ENCODE data around the gene CNTNAP2. TPM values are rescaled to one million over a fixed set of nuclear protein-coding genes. Genes with fewer than 3 reads are reported as not detected.

Gene CNTNAP2
- total RNA-seq, 1 donor from 2014 or later, result 0.27 TPM

DNA sequence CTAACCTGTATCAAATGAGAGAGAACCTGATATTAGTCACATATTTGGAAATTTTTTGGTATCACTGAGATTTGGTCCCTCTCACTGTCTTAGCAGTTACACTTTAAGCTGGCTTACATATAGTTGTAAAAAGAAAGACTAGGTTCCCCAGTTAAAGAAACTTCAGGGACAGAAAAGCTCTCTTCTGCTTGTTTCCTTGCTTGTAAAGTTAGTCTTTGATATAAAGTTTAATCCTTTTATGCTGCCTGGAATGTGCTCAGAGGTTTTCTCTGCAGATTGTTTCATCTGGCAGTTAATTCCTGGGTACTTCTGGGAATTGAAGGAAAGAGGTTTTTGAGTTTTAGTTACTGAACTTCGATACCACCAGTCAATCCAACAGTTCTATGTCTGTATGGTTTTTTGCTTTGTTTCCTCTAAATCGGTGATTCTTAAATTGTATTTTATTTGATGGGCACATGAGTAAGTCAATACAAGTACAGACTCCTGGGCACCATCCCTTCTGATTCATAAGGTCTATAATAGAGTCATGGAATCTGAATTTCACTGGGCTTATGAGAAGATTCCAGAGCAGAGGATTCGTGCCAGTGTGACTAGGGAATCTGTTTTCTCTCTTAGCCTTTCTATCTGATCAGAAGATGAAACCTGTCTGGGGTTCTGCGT, 1393.1 kb downstream of the CNTNAP2 start:
- H3K4me1 Mint-ChIP-seq (ENCODE audit: low read depth), result peaks cover 39% of the 10 kb centered on the region
- H3K4me3 Mint-ChIP-seq (ENCODE audit: unreplicated experiment), result no peak overlapping the region
- no peaks in the 10 kb centered on the region for H3K27me3 Mint-ChIP-seq (ENCODE audit: low read depth)
- H3K36me3 Mint-ChIP-seq (ENCODE audit: low read depth), result no peaks in the 10 kb centered on the region
- no peaks in the 10 kb centered on the region for H3K9me3 Mint-ChIP-seq (ENCODE audit: low read depth)
- DNase-seq (ENCODE audit: low spot score), result no peak
- TF ChIP-seq, protein P1, sequence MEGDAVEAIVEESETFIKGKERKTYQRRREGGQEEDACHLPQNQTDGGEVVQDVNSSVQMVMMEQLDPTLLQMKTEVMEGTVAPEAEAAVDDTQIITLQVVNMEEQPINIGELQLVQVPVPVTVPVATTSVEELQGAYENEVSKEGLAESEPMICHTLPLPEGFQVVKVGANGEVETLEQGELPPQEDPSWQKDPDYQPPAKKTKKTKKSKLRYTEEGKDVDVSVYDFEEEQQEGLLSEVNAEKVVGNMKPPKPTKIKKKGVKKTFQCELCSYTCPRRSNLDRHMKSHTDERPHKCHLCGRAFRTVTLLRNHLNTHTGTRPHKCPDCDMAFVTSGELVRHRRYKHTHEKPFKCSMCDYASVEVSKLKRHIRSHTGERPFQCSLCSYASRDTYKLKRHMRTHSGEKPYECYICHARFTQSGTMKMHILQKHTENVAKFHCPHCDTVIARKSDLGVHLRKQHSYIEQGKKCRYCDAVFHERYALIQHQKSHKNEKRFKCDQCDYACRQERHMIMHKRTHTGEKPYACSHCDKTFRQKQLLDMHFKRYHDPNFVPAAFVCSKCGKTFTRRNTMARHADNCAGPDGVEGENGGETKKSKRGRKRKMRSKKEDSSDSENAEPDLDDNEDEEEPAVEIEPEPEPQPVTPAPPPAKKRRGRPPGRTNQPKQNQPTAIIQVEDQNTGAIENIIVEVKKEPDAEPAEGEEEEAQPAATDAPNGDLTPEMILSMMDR (IDR thresholded peaks at IDR 0.05), result no peak
- H3K27ac Mint-ChIP-seq (ENCODE audit: unreplicated experiment), result peak overlapping the region; percentile 88

DNA sequence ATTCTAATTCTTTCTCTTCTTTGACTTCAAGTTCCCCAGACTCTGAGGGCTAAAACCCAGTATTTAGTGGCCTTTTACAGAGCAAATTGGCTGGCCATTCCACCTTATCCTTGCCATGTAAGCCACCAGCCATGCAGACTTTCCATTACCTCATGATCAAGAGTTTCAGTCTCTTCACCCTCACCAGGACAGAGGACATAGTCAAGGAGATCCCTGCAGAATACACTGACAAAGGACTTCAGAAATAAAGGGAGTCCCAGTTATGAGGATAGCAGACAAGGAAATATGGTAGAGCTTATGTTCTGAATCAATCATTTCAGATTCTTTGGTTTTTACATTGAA, 1393.6 kb downstream of the CNTNAP2 start:
- TF ChIP-seq, protein P1 (IDR thresholded peaks at IDR 0.05), result no peak
- Mint-ChIP-seq H3K27ac (ENCODE audit: unreplicated experiment) (peak overlapping the region; percentile 88), H3K4me3 (ENCODE audit: unreplicated experiment) (no peak overlapping the region), H3K4me1 (ENCODE audit: low read depth) (peaks cover 39% of the 10 kb centered on the region), H3K27me3 (ENCODE audit: low read depth) (no peaks in the 10 kb centered on the region), H3K36me3 (ENCODE audit: low read depth) (no peaks in the 10 kb centered on the region), H3K9me3 (ENCODE audit: low read depth) (no peaks in the 10 kb centered on the region)
- DNase-seq (ENCODE audit: low spot score), result no peak

DNA sequence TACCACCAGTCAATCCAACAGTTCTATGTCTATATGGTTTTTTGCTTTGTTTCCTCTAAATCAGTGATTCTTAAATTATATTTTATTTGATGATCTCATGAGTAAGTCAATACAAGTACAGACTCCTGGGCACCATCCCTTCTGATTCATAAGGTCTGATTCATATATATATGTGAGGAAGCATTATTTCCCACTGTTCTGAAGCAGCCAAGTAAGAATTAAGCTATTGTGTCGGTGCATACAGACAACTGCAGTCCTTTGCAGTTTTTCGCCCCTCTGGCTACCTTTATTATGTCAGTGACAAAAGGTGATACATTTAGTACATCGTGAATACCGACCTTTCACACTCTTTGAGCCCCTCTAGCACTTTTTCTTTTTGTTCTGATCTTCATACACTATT, 1394.3 kb downstream of the CNTNAP2 start:
- no peak overlapping the region for H3K27ac Mint-ChIP-seq (ENCODE audit: unreplicated experiment)
- no peaks in the 10 kb centered on the region for H3K27me3 Mint-ChIP-seq (ENCODE audit: low read depth)
- no peaks in the 10 kb centered on the region for H3K9me3 Mint-ChIP-seq (ENCODE audit: low read depth)
- H3K4me3 Mint-ChIP-seq (ENCODE audit: unreplicated experiment), result no peak overlapping the region
- H3K36me3 Mint-ChIP-seq (ENCODE audit: low read depth), result no peaks in the 10 kb centered on the region
- TF ChIP-seq, protein P1 (IDR thresholded peaks at IDR 0.05), result no peak
- DNase-seq (ENCODE audit: low spot score), result no peak
- H3K4me1 Mint-ChIP-seq (ENCODE audit: low read depth), result peaks cover 39% of the 10 kb centered on the region

DNA sequence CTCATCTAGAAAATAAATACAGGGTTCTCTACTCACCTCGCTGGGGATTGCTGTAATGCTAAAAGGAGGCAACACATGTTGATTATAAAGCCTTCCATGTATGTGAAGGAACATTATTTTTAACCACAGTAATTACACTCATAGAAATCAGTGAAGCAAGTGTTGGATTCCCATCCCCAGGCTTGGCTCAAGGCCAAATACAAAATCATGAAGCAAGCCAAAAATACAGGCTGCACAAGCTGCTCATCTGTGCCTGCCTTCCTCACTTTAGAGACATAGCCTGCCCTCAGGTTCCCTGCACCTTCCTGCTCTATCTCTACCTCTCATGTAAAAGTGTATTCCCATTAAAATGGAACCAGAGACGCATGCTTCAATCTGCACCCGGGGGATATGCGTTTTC, 1396.8 kb downstream of the CNTNAP2 start:
- TF ChIP-seq, protein P1 (IDR thresholded peaks at IDR 0.05), result no peak
- no peak for DNase-seq (ENCODE audit: low spot score)
- Mint-ChIP-seq H3K4me3 (ENCODE audit: unreplicated experiment) (no peak overlapping the region), H3K9me3 (ENCODE audit: low read depth) (no peaks in the 10 kb centered on the region), H3K4me1 (ENCODE audit: low read depth) (peaks cover 45% of the 10 kb centered on the region), H3K36me3 (ENCODE audit: low read depth) (no peaks in the 10 kb centered on the region), H3K27ac (ENCODE audit: unreplicated experiment) (no peak overlapping the region), H3K27me3 (ENCODE audit: low read depth) (no peaks in the 10 kb centered on the region)

DNA sequence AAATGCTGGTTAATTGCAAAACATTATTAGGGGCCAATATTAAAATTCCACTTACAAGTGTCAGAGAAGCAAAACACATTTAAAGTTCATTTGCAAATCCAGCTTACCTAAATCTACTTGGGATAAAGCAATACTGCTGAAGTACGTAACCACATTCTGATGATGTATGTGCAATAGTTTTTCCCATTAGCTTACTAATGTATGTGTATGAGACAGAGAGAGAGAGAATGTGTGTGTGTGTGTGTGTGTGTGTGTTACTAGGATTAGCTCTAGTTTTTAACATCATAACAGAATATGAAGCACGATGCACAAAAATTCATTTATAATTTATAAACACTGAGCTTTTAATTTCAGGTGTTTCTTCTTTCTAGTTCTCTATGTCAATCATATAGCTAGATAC, 1399.8 kb downstream of the CNTNAP2 start:
- Mint-ChIP-seq H3K36me3 (ENCODE audit: low read depth) (no peaks in the 10 kb centered on the region), H3K27me3 (ENCODE audit: low read depth) (no peaks in the 10 kb centered on the region), H3K27ac (ENCODE audit: unreplicated experiment) (no peak overlapping the region), H3K4me1 (ENCODE audit: low read depth) (peaks cover 48% of the 10 kb centered on the region), H3K4me3 (ENCODE audit: unreplicated experiment) (no peak overlapping the region), H3K9me3 (ENCODE audit: low read depth) (peaks cover 3% of the 10 kb centered on the region)
- no peak for DNase-seq (ENCODE audit: low spot score)
- TF ChIP-seq, protein P1 (IDR thresholded peaks at IDR 0.05), result no peak
